GM21447 (cell line): ENCODE data around the gene MRPL14.
"Not testable (repeated sequence)": the region's sequence is repeated elsewhere in the genome, so short reads cannot be mapped to it uniquely, and the experiment has no call there.

Experiments used
- ATAC-seq: cut with Tn5 transposase; IDR thresholded peaks from one replicate; pipeline ENCODE4 v1.9.1; 2021; ENCODE audit not compliant: unreplicated experiment

Gene MRPL14

DNA sequence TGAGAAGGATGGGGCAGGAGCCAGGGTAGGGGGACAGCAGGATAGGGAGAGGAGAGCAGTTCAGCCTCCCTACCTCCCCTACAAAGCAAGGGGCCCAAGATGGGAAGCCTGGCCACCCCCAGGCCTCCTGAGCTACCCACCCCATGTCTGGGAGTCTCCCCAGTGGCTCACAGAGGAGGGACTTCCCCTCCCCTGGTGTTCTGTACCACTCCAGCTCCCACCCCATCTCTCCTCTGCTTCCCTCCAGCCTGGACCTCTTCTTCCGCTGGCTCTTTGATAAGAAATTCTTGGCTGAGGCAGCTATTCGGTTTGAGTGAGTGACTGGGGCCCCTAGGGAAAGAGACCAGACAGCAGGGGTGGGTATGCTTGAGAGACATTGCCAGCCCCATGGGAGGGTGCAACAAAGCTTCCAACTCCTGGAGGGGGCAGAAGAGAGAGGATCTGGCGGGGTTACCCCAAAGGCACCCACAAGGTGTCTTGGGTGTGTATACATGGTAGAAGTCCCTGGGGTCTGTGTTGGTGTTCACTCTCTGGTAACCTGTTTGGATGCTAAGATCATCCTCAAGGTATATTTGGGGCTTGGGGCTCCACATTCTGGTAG lies 23.2 kb upstream of the MRPL14 start:
- ATAC-seq, result no peak

DNA sequence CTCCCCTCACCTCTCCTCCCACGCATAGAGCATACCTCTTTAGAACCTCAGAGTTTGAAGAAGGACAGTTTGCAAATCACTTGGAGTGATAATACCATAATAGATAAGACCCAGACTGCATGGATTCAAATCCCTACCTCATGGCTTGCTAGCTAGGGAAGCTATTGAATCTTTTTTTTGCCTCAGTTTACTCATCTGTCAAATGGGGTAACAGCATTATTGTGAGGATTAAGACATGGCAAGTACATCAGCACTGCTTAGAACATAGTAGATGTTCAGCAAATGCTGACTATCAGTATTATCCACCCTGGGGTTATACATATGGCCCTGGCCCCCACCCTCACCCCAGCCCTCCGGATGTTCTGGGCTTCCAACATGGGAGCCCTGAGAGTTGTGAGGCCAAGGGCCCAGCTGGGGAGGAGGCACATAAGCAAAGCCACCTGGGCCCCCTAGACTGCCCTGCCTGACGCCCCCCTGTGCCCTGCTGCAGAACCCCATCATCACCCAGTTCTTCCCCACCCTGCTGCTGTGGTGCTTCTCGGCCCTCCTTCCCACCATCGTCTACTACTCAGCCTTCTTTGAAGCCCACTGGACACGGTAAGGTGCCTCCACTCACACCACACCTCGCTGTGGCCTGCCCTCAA lies 22.2 kb upstream of the MRPL14 start:
- ATAC-seq, result no peak

DNA sequence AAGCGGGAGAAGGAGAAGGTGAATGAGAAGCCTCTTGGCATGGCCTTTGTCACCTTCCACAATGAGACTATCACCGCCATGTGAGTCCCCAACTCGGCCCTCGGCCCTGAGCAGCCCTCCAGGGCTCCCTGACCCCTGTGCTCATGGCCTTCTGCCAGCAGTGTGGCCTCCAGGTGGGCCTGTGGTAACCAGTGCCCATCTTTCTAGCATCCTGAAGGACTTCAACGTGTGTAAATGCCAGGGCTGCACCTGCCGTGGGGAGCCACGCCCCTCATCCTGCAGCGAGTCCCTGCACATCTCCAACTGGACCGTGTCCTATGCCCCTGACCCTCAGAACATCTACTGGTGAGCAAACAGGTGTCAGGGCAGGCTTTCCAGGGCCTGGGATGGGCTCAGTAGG lies 21.1 kb upstream of the MRPL14 start:
- ATAC-seq, result no peak

DNA sequence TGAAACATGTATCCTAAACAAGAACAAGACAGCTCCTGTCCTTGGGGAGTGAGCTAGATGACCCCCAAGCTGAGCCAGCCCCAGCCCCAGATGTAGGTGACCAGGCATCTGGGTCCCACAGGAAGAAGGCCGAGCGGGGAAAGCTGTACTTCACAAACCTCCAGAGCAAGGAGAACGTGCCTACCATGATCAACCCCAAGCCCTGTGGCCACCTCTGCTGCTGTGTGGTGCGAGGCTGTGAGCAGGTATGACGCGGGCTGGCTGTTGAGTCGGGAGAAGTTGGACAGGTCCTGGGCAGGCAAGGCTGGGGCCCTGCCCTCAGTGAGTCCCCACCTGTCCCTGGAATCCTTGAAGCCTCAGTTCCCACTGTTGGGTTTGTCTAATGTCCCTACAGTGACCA lies 20.0 kb upstream of the MRPL14 start:
- no peak for ATAC-seq

DNA sequence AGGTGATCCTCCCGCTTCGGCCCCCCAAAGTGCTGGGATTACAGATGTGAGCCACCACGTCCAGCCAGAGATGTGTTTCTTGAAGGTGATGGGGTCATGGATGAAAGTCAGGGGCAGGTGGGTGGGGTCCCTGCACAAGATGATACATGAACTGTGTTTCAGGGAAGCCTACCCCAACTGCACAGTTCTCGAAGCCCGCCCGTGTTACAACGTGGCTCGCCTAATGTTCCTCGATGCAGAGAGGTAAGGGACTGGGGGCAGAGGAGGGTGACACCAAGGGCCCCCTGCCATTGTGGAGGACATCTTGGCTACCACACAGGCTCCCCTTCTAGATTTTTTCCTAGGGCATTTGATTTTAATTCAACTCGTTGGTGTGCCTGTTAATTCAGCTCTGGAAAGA lies 19.4 kb upstream of the MRPL14 start:
- no peak for ATAC-seq

DNA sequence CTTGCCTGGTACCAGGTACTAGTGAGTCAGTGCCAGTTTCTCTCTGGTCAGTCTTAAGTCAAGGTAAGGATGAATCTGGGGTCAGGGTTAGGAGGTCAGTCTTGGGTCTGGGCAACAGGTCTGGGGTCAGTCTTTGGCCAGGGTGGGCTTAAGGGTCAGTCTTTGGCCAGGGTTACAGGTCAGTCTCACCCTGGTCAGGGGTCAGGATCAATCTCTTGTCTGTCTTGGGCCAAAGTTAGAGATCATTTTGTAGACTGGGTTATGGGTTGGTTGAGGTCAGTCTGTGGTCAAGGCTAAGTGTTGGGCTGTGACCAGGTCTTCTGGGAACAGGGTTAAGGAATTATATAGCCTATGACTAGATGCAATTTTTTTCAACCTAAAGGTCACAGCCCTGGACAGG lies 18.6 kb upstream of the MRPL14 start:
- ATAC-seq, result no peak

DNA sequence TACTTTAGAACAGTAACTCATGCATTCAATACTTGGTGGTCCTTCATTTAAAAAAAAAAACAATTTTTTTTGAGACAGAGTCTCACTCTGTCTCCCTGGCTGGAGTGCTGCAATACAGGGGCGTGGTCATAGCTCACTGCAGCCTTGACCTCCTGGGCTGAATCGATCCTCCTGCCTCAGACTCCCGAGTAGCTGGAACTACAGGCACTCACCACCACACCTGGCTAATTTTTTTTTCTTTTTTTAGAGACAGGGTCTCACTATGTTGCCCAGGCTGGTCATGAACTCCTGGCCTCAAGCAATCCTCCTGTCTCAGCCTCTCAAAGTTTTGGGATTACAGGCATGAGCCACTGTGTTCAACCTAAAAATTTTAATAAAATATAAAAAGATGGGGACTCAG lies 17.3 kb upstream of the MRPL14 start:
- ATAC-seq, result not testable (repeated sequence)

DNA sequence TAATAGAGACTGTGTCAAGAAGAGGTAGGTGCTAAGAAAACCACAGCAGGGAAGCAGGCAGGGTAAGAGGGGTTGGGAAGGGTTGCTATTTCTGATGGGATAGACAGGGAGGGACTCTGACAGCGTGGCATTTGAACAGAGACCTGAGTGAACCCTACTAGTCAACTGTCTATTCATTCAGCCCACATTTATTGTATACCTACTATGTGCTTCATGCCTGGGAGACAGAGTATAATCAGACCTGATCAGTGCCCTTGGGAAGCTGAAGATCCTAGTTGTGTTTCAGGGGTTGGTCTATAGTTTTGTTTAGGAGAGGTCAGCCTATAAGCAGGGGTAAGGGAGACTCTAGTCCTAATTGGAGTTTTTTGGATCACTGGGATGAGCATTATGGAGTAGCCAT lies 16.5 kb upstream of the MRPL14 start:
- no peak for ATAC-seq

DNA sequence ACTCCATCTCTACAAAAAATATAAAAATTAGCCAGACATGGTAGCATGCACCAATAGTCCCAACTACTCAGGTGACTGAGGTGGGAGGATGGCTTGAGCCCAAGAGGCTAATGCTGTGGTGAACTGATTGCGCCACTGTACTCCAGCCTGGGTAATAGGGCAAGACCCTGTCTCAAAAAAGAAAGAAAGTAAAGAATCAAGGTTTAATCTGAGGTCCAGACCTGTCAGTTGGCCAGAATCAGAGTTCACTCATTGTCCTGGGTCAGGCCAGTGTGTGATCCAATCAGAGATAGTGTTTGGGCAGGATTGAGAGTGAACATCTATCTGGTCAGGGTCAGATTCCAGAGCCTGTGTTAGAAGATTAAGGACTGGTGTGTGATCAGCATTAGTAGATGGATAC lies 15.6 kb upstream of the MRPL14 start:
- ATAC-seq, result no peak

DNA sequence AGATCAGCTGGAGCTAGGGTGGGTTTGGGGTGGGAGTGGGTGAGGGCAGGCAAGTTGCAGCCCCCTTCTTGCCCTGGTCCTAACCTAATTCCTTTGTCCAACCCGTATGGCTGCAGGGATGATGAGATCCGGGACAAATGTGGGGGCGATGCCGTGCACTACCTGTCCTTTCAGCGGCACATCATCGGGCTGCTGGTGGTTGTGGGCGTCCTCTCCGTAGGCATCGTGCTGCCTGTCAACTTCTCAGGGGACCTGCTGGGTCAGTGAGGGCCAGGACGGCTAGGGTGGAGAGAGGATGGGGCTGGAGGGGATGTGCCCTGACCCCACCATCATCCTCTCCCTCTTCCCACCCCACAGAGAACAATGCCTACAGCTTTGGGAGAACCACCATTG lies 12.1 kb upstream of the MRPL14 start:
- no peak for ATAC-seq

DNA sequence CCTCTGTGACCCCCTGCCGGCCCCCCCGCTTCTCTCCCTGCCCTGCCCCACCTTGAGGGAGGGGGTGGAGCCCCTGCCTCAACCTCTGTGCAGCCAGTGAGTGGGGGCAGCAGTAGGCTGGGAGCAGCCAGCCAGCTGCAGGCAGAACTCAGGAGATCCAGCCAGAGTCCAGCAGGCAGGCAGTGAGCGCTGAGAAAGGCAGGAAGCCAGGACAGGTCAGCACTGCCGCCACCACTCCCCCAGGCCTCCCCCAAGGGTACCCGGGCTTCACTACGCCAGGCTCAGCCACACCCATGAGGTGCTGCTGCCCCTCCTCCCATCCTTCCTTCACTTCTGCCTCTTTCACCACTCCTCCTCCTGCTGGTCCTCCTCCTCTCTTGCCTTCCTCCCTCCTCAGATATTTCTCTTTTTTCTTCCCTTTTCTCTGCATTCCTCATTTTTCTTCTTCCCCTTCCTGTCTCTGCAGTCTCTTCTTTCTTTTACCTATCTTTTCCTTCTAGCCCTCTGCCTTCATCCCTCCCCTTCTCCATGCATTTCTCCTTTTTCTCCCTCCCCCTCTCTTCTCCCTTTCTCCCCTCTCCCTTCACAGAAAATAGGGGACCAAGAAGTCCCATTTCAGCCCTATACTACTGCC lies 11.6 kb upstream of the MRPL14 start:
- ATAC-seq, result no peak

DNA sequence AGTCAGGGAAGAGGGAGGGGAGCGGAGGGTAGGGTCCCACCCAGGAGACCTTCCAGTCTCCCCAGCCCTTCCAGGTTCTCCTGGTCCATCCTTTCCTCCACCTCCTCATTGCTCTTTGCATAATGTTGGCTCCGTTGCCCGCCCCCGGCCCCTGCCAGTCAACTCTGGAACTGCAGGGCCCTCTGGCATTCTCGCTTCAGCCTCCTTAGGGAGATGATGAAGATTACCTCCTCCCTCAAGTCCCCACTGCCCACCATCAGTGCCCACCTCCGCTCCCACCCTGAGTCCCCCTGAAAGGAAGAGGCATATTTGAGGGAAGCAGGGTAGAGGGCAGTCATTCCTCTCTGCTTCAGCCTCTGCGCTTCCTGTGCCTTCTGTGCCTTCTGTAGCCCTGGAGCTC lies 8.6 kb upstream of the MRPL14 start:
- no peak for ATAC-seq

DNA sequence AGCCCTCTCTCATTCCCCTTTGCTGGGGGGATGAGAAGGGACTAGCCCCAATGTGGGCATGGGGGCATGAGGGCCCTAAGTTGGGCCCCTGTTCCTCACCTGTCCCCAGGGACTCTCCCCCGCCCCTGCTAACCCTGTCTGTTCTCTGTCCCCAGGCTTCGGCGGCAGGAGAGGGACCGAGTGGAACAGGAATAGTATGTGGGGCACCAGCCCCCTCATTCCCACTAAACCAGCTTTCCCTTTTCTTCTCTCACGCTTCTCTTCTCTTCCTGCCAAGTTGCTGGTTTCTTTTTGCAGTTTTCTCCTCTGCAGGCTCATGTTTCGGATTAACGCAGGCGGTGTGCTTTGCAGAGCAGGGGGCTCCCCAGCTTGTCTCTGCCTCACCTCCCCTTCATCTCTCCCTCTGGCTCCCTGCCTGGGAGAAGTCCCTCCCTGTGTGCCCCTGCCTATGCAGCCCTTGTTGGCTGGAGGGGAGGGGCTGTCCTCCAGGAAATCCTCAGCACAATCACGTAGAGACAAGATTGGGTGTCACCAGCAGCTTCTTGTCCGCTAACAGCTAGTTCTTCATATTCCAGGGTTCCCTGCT lies 8.0 kb upstream of the MRPL14 start:
- ATAC-seq, result no peak

DNA sequence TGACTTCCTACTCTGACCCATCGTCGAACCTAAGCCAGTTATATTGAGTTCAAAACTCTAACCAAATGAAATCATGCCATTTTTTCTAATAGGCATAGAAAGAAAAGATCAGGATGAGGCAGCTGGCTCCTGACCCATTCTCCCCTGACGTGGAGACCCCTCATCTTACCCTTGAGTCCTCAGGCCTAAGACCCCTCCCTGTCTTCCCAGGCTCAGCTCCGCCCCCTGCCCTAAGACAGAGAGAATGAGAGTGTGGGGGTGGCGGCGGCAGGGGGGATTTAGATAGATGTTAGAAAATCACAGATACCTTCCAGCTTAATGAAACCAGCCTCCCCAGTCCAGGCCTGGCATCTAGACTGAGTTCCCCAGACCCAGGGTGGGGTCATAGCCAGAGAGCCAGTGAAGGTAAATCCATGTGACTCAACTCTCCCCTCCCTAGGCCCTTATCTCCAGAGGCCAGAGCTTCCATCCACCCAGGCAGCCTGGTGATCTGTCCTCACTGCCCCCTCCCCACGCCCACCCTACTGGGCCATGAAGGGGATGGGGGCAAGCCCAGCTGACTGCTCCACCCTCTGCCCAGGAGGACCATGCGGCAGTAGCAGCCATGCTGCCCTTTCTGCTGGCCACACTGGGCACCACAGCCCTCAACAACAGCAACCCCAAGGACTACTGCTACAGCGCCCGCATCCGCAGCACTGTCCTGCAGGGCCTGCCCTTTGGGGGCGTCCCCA lies 6.9 kb upstream of the MRPL14 start:
- ATAC-seq, result no peak

DNA sequence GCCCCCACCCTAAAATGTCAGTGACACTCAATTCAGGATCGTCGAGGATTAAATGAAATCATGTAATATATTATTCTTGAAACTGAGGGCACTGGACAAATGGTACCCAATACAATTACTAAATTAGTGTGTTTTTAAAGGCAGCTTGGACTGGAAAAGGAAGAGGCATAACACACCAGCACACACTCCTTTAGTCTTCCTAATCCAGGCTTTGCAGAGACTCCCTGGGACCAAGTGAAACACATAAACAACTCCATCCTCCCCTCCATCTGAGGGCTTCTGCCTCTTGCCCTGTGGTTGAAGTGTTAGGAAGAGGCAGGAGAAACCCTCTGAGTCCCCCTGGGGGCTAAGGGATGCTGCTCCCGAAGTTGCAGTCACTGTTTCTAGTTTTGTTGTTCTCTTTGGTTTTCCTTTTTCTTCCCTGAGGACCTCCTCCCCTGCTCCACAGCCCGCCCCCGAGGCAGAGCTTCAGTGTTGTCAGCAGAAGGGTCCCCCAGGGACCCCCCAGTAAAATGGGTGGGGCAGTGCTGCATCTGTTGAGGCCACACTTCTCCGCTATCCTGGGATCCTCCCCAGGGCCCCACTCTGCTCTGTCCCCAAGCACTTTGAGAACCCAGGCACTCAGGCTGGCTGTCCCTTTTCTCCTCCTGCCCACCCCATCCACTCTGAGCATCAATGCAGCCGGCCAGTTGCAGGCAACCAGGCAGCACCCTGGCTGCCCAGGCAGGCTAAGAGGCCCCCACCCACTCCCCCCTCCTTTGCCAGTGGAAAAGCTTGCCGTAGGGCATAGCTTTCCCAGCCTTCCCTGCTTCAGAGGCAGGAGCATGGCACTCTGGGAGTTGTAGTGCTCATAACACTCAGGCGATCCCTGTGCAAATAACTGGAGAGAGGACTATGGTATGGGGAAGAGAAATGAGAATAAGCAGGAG lies 6.0 kb upstream of the MRPL14 start:
- ATAC-seq, result no peak

DNA sequence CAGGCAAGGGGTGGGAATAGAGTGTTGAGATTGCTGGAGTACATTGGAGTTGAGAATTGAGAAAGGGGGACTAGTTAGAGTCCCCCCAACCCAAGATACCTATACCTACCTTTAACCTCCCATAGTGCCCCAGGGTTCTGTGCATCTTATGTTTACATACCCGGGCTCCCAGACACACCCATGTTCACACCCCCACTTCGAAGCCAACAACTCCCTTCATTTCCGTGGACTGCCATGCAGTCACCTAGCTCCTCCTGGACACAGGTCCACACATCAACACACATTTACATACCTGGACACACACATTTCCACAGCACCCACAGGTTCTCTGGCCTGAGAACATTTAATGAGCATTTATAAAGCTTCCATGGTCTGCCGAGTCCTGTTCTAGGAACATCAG lies 5.2 kb upstream of the MRPL14 start:
- no peak for ATAC-seq

DNA sequence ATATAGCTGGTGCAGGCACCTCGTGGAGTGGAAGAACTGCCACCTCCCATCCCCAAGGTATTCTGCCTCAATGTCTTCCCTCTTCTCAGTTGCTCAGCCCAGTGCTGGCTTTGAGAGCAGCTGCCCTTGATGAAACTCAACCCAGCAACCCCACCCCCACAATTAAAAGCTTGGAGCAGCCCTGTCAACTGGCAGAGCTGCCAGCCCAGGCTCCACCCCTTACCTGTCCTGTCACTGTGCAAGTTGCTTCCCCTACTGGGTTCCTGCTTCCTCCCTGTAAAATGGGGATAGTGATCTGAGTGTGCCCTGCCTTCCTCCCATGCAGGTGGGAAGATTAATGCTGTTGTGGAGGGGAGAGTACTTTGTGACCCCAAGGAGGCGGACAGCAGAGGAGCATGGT lies 4.6 kb upstream of the MRPL14 start:
- ATAC-seq, result no peak

DNA sequence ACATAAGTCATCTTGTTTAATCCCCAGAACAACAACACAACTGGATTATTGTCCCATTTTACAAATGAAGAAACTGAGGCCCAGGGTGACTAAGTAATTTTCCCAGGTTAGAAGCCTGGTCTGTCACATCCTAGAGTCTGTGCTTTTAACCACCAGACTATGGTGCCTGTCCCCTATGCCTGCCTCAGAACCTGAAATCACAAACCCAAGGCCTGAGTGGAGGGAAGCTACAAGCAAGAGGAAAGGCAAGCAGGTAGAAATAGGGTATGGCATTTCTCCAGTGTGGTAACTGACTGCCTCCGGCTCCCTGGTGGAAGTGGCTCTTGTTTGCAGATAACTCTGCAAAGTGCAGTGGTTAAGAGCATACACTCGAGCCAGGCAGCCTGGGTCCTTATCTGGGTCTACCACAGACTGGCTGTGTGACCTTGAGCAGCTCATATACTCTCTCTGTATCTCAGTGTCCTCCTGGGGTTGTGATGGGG lies 2.6 kb upstream of the MRPL14 start:
- no peak for ATAC-seq

DNA sequence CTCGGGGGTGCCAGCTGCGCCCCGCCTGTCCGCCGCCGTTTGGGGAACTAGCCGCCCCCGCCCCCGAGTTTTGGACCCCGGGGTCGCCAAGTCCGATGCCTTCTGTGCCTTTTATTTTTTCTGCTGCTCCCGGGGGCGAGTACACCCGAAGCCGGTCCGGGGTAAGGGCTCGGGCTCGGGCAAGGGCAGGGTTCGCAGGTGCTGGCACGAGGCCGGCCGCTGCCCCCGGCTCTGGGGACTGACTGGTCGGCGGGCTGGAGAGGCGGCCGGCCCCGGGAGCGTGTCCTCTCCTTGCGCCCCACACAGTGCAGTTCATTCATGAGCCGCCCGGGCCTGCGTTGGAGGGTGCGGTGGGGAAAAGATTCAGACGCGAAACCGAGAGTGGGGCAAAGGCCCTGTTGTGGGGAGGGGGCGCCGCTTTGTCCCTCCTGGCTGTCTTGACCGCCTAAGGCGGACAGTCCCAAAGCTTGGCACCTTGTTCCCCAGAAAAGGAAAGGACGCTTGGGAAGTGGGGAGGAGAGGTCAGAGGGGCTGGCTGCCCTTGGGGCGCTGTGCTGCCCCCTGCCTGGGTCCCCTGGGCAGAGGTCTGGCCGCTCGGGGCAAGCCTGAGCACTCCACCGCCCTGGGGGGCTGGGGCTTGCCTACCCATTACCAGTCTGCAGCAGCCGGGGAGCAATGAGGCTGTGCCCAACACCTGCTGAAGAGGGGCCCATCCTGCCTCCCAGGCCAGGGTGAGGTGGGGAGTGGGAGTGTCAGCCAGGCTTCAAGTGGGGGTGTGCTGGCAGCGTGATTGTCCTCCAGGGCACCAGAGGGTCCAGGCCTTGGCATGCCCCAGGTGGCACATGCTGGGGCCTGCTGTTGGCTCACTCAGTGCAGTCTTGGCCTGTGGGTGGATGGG lies 1.0 kb upstream of the MRPL14 start:
- no peak for ATAC-seq
